Measurements from ENCODE around the gene NEU1.
"Not testable (repeated sequence)": the region's sequence is repeated elsewhere in the genome, so short reads cannot be mapped to it uniquely, and the experiment has no call there.

- not testable (repeated sequence) for TF ChIP-seq EP300, CTCF (IDR thresholded peaks at IDR 0.05)
Observed at GRCh38 chr6:31906727-31907126, 44.1 kb upstream of the NEU1 start.
